Measurements from ENCODE around the gene RGS11.

- TF ChIP-seq CTCF (IDR thresholded peaks at IDR 0.05) (no peak), POLR2A (IDR thresholded peaks at IDR 0.05) (no peak)
These were observed 10.7 kb downstream of the RGS11 start for GRCh38 chr16:265002-265529.

All from heart left ventricle (tissue), 13 donors.